Heart left ventricle (tissue), 13 donors: ENCODE results near the gene KRTAP5-5.

ENCODE experiments used
- POLR2A ChIP-seq, 2 donors: fragments of 450-650 bp; IDR thresholded peaks; one replicate each; pipeline ENCODE4 v1.6.1; 2017; ENCODE audit warnings: antibody characterized with exemption in 2 of 2, mild to moderate bottlenecking in 2 of 2, moderate library complexity in 2 of 2
- TF ChIP-seq, protein P1 (sequence below), 12 donors: fragments of 200-600 bp; sonication (generic) in 4 of 12; IDR thresholded peaks; one replicate each; pipeline versions ENCODE4 v1.5.0 to v1.8.0; 2018 to 2022; ENCODE audit warnings: antibody characterized with exemption in 12 of 12, mild to moderate bottlenecking in 5 of 12
- donor health status: ischemic (EF 13 %, LVEDD 7.1; RV severe dilation, severe dysfunction).
- donor health status: DM: no; HTN: yes; CAD: no.
- donor health status: DM: no; HTN: no; CAD: no.
- donor health status: ischemic (EF 25% LVEDD 6.9; RV normal size, moderate dysfunction).
- donor health status: ischemic (EF 25% LVEDD 5.7; RV mildly dilated, moderate dysfunction).
- donor health status: ischemic (EF 35%, LVEDD 5.7; RV mildly dilated, moderate dysfunction).
- donor health status: nonischemic (EF 11% LVEDD 7.7; RV severe dilation, severe dysfunction).
- donor health status: DM: yes; HTN: yes; CAD: no.
- donor health status: PGD.
- donor health status: ischemic (EF 29% LVEDD 5.4; RV normal size, mild dysfunction).
- donor health status: nonischemic (EF 23%, LVEDD 6.1; RV moderate dilation, normal function).

DNA sequence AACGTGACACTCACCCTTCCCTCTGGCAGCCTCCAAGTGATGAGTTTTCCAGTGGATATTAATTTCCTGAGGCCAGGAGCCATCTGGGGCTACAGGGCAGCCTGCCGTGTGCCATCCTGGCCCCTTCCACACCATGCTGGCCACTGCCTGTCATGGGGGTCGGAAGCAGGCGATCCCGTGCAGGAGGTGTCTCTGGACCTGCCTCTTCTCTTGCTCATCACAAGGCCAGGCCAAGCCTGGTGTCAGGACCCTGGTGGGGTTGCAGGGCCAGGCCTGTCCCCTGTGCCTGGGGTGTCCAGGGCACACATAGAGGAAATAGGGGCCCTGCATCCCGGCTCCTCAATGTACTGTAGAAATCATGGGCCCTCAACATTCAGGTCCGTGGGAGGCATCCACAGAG lies 24.9 kb upstream of the KRTAP5-5 start:
- TF ChIP-seq, protein P1, sequence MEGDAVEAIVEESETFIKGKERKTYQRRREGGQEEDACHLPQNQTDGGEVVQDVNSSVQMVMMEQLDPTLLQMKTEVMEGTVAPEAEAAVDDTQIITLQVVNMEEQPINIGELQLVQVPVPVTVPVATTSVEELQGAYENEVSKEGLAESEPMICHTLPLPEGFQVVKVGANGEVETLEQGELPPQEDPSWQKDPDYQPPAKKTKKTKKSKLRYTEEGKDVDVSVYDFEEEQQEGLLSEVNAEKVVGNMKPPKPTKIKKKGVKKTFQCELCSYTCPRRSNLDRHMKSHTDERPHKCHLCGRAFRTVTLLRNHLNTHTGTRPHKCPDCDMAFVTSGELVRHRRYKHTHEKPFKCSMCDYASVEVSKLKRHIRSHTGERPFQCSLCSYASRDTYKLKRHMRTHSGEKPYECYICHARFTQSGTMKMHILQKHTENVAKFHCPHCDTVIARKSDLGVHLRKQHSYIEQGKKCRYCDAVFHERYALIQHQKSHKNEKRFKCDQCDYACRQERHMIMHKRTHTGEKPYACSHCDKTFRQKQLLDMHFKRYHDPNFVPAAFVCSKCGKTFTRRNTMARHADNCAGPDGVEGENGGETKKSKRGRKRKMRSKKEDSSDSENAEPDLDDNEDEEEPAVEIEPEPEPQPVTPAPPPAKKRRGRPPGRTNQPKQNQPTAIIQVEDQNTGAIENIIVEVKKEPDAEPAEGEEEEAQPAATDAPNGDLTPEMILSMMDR (IDR thresholded peaks at IDR 0.05): no peak
- no peak for TF ChIP-seq POLR2A (IDR thresholded peaks at IDR 0.05)
